Psoas muscle (tissue), 8 donors: ENCODE results near the gene TMEM53. TPM values are rescaled to one million over a fixed set of nuclear protein-coding genes. Genes with fewer than 3 reads are reported as not detected.

Source experiments
- ATAC-seq, 4 donors: fragments of 200-7000 bp; cut with Tn5 transposase; one replicate each; pipeline ENCODE4 v1.9.1; 2020; ENCODE audit warnings: moderate library complexity in 3 of 4, mild to moderate bottlenecking in 2 of 4
- DNase-seq, 2 donors: peaks; one replicate each; pipeline ENCODE4 v3.0.0-alpha.2; 2020
- H3K27ac ChIP-seq: fragments of 200-600 bp; one replicate; pipeline ENCODE4 v1.8.0; 2022
- H3K27me3 ChIP-seq, 3 donors: fragments of 200-600 bp in 1 of 3; one replicate each; pipeline versions ENCODE4 v1.6.1 to v1.8.0; 2013 to 2022; ENCODE audit warnings: low read length in 2 of 3, mild to moderate bottlenecking in 2 of 3, moderate library complexity in 1 of 3; ENCODE audit not compliant: insufficient read depth in 3 of 3
- H3K36me3 ChIP-seq, 2 donors: fragments of 200-600 bp in 1 of 2; one replicate each; pipeline versions ENCODE4 v1.6.1 to v1.8.0; 2013 to 2022; ENCODE audit warnings: low read depth in 1 of 2, mild to moderate bottlenecking in 1 of 2, moderate library complexity in 1 of 2; ENCODE audit not compliant: insufficient read depth in 1 of 2
- H3K4me1 ChIP-seq: fragments of 200-600 bp; one replicate; pipeline ENCODE4 v1.8.0; 2022
- H3K4me3 ChIP-seq: fragments of 200-600 bp; one replicate; pipeline ENCODE4 v1.8.0; 2022; ENCODE audit warnings: mild to moderate bottlenecking
- H3K9me3 ChIP-seq: fragments of 200-600 bp; one replicate; pipeline ENCODE4 v1.8.0; 2022
- CTCF ChIP-seq: fragments of 200-600 bp; IDR thresholded peaks from one replicate; pipeline ENCODE4 v1.8.0; 2022; ENCODE audit warnings: antibody characterized with exemption
- WGBS, 3 donors: extraction: QIAGEN DNeasy Blood & Tissue Kit; methylation state at CpG; one replicate each; pipeline versions ENCODE4 v1.1.6 to v1.1.7; 2013; 5-methylcytosine and 5-hydroxymethylcytosine counted together
- intact Hi-C, 2 donors: fragments of 100-400 bp; cut with DNase I; formaldehyde crosslinking; loops; one replicate each; pipeline versions ENCODE4 v1.11.0 to v1.14.2; 2022
- polyA plus RNA-seq, 3 donors: library from polyadenylated mRNA; stranded (reverse); fragments of 200-250 nt; gene quantifications; one replicate each; pipeline ENCODE4 v1.2.3, GENCODE V29; 2013
- total RNA-seq, 4 donors: library from RNA; stranded (reverse); fragmentation: NEBNext Ultra II Directional in 2 of 4; extraction: Animal tissue kit (Norgen Biotek cat#: 25700) in 2 of 4; gene quantifications; one replicate each; pipeline versions ENCODE4 v1.2.1 to v1.2.4, GENCODE V29; 2021 to 2023
- donor health status: healthy with polysubstance abuse.
- donor health status: DM: no; HTN: no; CAD: no; lungs with moderate emphysema.
- donor health status: Bipolar disorder and iron deficiency.
- donor health status: healthy.
- donor health status: DM: yes; HTN: yes; CAD: no.
- donor health status: DM: no; HTN: no; CAD: no.
- donor health status: DM: no; HTN: no; CAD: no.
- donor health status: DM: yes; HTN: yes; CAD: no.

The TMEM53 gene
- total and polyA plus RNA-seq, 7 donors: 2.4 to 7.7 (median 6.2) TPM

- H3K4me1 ChIP-seq: peaks cover 84% of the 10 kb centered on the region
- intact Hi-C loops: no loop called here
- DNase-seq (no peak), ATAC-seq (no peak)
- no peak for TF ChIP-seq CTCF
- WGBS, 3 donors: 33 to 42% (median 33%) methylated on average over 7 to 9 of the region's 9 CpGs
- peaks cover 9 to 71% of the 10 kb centered on the region in 2 donors for H3K36me3 ChIP-seq
- H3K9me3 ChIP-seq: no peaks in the 10 kb centered on the region
- no peak overlapping the region for H3K4me3 ChIP-seq
- H3K27me3 ChIP-seq: no peaks in the 10 kb centered on the region
- H3K27ac ChIP-seq: peak overlapping the region; percentile 93
These were observed 30.5 kb downstream of the TMEM53 start for GRCh38 chr1:44643721-44644334.

DNA sequence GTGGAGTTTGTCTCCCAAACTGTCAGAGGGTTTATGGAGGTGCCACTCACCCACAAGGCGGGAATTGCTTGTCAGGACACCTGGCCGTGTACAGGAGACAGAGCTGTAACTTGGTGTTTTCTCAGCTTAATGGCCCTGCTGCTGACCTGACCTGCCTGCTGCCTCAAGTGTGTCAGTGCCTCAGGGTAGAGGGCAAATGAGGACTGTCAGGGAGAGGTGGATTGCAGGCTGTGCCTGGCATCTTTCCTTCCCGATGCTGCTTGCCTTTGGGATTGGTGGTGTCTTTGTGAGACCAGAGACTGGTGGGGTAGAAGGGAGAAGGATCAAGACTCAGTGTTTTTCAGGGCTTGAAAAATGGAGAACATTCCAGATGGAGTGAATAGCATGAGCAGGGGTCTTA lies 31.4 kb downstream of the TMEM53 start:
- no peak for TF ChIP-seq CTCF
- ATAC-seq: no peak
- H3K36me3 ChIP-seq: peaks cover 9 to 71% of the 10 kb centered on the region in 2 donors
- H3K9me3 ChIP-seq: no peaks in the 10 kb centered on the region
- peak in 1 of 2 donors; percentile 52 for DNase-seq
- no peaks in the 10 kb centered on the region for H3K27me3 ChIP-seq
- peaks cover 93% of the 10 kb centered on the region for H3K4me1 ChIP-seq
- peak overlapping the region; percentile 93 for H3K27ac ChIP-seq
- 33 to 62% (median 43%) methylated on average over 3 of the region's 3 CpGs for WGBS, 3 donors
- no peak overlapping the region for H3K4me3 ChIP-seq
- intact Hi-C loops: no loop called here

- intact Hi-C loops: no loop called here
- 89 to 98% (median 94%) methylated on average over 2 of the region's 2 CpGs for WGBS, 3 donors
- peak overlapping the region; percentile 69 for H3K27ac ChIP-seq
These were observed 32.0 kb downstream of the TMEM53 start for GRCh38 chr1:44642255-44642654.

DNA sequence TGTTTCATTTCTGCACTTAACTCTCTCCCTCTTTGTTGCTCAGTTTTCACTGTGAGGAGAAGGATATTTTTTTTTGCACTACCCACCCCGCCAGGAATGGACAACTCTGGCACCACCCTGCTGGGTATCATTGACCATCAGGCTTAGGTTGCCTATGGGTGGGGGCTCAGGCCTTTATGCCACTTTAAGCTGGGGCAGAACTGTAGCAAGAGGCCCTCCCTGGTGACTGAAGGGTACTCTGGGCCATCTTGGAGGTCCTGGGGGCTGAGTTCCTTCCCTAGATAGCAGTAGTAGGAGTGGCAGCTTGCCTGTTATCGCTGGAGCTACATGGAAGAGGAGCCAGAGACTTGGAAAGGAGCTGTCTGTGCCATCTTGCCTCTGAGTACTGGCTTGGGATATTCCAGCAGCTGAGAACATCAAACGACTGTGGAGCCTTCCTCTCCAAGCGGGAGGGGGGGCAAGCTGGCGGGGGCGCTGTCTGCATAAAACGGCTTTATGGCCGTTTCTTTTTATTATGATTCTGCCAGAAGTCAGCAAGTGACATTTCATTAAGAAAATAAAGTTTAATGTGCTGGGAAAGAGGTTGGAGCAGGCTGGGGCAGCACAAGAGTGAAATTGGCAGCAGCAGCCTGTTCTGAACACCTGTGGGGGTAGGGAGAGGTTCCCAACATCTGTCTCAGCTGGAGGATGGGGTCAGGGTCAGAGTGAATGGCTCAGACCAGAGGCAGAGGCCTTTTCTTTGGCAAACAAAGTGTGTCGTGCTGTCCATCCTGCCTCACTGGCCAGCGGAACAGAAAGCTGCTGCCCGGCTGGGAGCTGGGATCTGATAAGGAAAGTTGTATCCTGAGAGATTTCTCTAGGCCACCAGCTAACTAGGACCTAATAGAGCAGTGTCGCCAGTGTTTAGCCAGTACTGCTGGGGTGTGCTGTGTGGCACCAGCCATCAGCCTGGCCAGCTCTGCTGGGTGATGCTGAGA lies 32.9 kb downstream of the TMEM53 start:
- WGBS, 3 donors: 59 to 71% (median 60%) methylated on average over 12 of the region's 12 CpGs
- H3K4me1 ChIP-seq: peaks cover 96% of the 10 kb centered on the region
- no peaks in the 10 kb centered on the region for H3K9me3 ChIP-seq
- no peak for DNase-seq
- ATAC-seq: no peak
- peaks cover 10 to 74% of the 10 kb centered on the region in 2 donors for H3K36me3 ChIP-seq
- H3K27me3 ChIP-seq: no peaks in the 10 kb centered on the region
- intact Hi-C loops: no loop called here
- no peak overlapping the region for H3K4me3 ChIP-seq
- H3K27ac ChIP-seq: peak overlapping the region; percentile 79
- no peak for TF ChIP-seq CTCF

More at GRCh38 chr1:44642255-44642654, 32.0 kb downstream of the TMEM53 start:
- Histone ChIP-seq H3K4me1 (peaks cover 96% of the 10 kb centered on the region), H3K9me3 (no peaks in the 10 kb centered on the region), H3K27me3 (no peaks in the 10 kb centered on the region), H3K4me3 (no peak overlapping the region), H3K36me3 (peaks cover 10 to 70% of the 10 kb centered on the region in 2 donors)
- DNase-seq (no peak), ATAC-seq (no peak)
- TF ChIP-seq CTCF: no peak
